GM18508 (cell line): ENCODE data around the gene DNAAF6.
A peak's percentile ranks its signal among the peaks of the same experiment; 100 is the strongest.
"Not testable (repeated sequence)": the region's sequence is repeated elsewhere in the genome, so short reads cannot be mapped to it uniquely, and the experiment has no call there.

Source experiments
- ATAC-seq: cut with Tn5 transposase; IDR thresholded peaks from one replicate; pipeline ENCODE4 v1.9.1; 2021; ENCODE audit warnings: moderate number of reproducible peaks; ENCODE audit not compliant: insufficient read depth, unreplicated experiment

The DNAAF6 gene

GRCh38 chrX:107205770-107206696 is at the start of gene DNAAF6, which contains the start of gene NUP62CL:
TSS of gene DNAAF6 (plus strand) at chrX:107206611. CDS start at chrX:107212876, 6,265 bp downstream.
TSS of gene NUP62CL (minus strand) at chrX:107206433. CDS start at chrX:107175146, 31,287 bp downstream.
- ATAC-seq: peak; percentile 94

GRCh38 chrX:107157618-107158017 is 48.8 kb upstream of the DNAAF6 start:
- ATAC-seq: not testable (repeated sequence)

- no peak for ATAC-seq
Measured at GRCh38 chrX:107167163-107167921, 39.1 kb upstream of the DNAAF6 start.

- no peak for ATAC-seq
Measured at GRCh38 chrX:107168257-107168656, 38.2 kb upstream of the DNAAF6 start.

GRCh38 chrX:107168712-107169111 is 37.7 kb upstream of the DNAAF6 start:
- no peak for ATAC-seq

GRCh38 chrX:107171369-107172102 is 34.9 kb upstream of the DNAAF6 start:
- ATAC-seq: no peak

- no peak for ATAC-seq
Measured at GRCh38 chrX:107197319-107197718, 9.1 kb upstream of the DNAAF6 start.

GRCh38 chrX:107198074-107198473 is 8.3 kb upstream of the DNAAF6 start:
- ATAC-seq: not testable (repeated sequence)

GRCh38 chrX:107199491-107199890 is 6.9 kb upstream of the DNAAF6 start:
- ATAC-seq: no peak

GRCh38 chrX:107204068-107204605 is 2.3 kb upstream of the DNAAF6 start:
- no peak for ATAC-seq

- ATAC-seq: no peak
Measured at GRCh38 chrX:107206697-107207065, 270 bp downstream of the DNAAF6 start.

- no peak for ATAC-seq
Measured at GRCh38 chrX:107207089-107207488, 678 bp downstream of the DNAAF6 start.

GRCh38 chrX:107207943-107208342 is 1.5 kb downstream of the DNAAF6 start:
- no peak for ATAC-seq

- no peak for ATAC-seq
Measured at GRCh38 chrX:107213477-107213876, 7.1 kb downstream of the DNAAF6 start.

- ATAC-seq: no peak
Measured at GRCh38 chrX:107226757-107227156, 20.3 kb downstream of the DNAAF6 start.

GRCh38 chrX:107227780-107228485 is 21.5 kb downstream of the DNAAF6 start:
- ATAC-seq: no peak

GRCh38 chrX:107228486-107228819 is 22.0 kb downstream of the DNAAF6 start:
- ATAC-seq: no peak

GRCh38 chrX:107272431-107272921 is 66.1 kb downstream of the DNAAF6 start:
- ATAC-seq: no peak

GRCh38 chrX:107273795-107274194 is 67.4 kb downstream of the DNAAF6 start:
- ATAC-seq: no peak

- ATAC-seq: no peak
Measured at GRCh38 chrX:107288676-107289075, 82.3 kb downstream of the DNAAF6 start.
